Measurements from ENCODE around the gene SCAMP4.

SCAMP4 gene

DNA sequence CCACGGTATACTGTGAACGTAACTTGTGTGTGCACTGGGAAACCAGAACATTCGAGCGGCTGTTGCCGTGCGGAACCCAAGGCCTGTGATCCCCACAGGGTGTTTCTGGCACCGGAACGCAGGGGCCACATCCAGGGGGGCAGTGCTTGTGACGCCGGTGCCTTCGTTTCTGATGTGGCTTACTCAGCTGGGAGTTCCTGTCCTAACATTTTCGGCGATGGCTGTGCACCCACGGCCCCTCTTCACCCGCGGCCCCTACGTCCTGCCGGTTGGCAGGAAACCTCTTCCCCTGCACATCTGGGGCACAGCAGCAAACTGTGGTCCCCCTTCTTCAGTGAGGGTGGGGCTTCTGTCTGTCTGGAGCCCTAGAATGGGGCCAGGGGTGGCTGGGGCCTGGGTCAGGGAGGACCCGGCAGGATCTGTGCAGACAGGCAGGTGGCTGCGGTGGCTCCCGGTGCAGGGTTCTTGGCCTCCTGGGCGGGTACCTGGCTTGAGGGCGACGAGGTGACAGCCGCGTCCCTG is 61.9 kb downstream of the SCAMP4 start:
- H3K9ac ChIP-seq (ENCODE audit: low read length): no peak overlapping the region
- H3K4me1 ChIP-seq (ENCODE audit: insufficient read depth, low read length, severe bottlenecking): no peaks in the 10 kb centered on the region
- no peaks in the 10 kb centered on the region for H3K9me3 ChIP-seq (ENCODE audit: low read length)
- H3K9me2 ChIP-seq (ENCODE audit: low read depth, low read length): no peaks in the 10 kb centered on the region
- no peak overlapping the region for H2AFZ ChIP-seq (ENCODE audit: low read length)
- H4K20me1 ChIP-seq (ENCODE audit: insufficient read depth, low read length): no peaks in the 10 kb centered on the region
- no peaks in the 10 kb centered on the region for H3F3A ChIP-seq (ENCODE audit: insufficient read depth, low read length)
- H3K4me2 ChIP-seq (ENCODE audit: low read length): no peak overlapping the region
- 0 out of 2 replicates have a peak, but pooled peaks cover under 1% of the 10 kb centered on the region for H3K79me2 ChIP-seq (ENCODE audit: insufficient read depth, low read length)
- TF ChIP-seq, protein P1, sequence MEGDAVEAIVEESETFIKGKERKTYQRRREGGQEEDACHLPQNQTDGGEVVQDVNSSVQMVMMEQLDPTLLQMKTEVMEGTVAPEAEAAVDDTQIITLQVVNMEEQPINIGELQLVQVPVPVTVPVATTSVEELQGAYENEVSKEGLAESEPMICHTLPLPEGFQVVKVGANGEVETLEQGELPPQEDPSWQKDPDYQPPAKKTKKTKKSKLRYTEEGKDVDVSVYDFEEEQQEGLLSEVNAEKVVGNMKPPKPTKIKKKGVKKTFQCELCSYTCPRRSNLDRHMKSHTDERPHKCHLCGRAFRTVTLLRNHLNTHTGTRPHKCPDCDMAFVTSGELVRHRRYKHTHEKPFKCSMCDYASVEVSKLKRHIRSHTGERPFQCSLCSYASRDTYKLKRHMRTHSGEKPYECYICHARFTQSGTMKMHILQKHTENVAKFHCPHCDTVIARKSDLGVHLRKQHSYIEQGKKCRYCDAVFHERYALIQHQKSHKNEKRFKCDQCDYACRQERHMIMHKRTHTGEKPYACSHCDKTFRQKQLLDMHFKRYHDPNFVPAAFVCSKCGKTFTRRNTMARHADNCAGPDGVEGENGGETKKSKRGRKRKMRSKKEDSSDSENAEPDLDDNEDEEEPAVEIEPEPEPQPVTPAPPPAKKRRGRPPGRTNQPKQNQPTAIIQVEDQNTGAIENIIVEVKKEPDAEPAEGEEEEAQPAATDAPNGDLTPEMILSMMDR (IDR thresholded peaks at IDR 0.05; ENCODE audit: low read length): no peak
- H3K4me3 ChIP-seq (ENCODE audit: low read depth, low read length, poor library complexity, severe bottlenecking): no peak overlapping the region
- peaks cover 31% of the 10 kb centered on the region for H3K36me3 ChIP-seq (ENCODE audit: insufficient read depth, low read length)
- H3K27ac ChIP-seq (ENCODE audit: low read depth, low read length, poor library complexity, severe bottlenecking): no peak overlapping the region
- H3K27me3 ChIP-seq (ENCODE audit: insufficient read depth, low read length): no peaks in the 10 kb centered on the region

DNA sequence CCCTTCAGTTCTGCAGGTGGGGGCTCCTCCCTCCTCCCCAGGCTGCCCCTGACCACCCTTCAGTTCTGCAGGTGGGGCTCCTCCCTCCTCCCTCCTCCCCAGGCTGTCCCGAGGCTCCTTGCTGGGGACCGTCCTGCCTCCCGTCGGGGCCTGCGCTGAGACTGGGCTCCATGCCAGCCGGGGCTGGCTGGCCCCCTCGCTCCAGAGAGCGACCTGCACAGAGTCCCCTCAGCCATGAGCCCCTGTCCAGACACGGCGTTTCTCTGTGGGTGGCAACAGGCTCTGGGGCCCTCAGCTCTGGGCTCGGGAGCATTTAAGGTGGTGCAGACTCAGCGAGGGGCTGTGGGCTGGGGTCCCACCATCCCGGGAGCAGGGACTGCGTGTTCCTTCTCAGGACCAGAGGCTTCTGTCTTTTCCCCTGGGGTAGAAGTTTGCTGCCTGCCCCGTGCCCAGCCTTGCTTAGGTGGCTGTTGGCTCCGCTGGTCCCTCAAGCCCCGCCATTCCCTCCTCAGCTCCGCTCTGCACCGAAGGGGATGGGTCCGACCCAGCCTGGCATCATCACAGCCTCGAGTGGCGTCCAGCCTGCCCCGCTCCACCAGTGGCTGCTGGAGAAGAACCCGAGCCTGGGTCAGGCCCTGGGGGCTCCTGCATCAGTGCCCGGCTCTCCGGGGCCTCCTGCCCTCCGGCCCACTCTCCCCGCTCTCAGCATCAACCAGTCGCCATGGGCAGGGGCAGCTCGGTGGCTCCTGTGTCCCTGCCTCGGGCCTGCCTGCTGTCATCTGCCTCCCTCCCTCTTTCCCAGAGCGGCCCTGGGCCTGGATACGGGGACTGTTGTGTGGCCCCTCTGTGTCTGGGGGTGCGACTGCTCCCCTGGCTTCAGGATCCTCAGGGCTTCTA is 63.3 kb downstream of the SCAMP4 start:
- H3K4me3 ChIP-seq (ENCODE audit: low read depth, low read length, poor library complexity, severe bottlenecking): no peak overlapping the region

DNA sequence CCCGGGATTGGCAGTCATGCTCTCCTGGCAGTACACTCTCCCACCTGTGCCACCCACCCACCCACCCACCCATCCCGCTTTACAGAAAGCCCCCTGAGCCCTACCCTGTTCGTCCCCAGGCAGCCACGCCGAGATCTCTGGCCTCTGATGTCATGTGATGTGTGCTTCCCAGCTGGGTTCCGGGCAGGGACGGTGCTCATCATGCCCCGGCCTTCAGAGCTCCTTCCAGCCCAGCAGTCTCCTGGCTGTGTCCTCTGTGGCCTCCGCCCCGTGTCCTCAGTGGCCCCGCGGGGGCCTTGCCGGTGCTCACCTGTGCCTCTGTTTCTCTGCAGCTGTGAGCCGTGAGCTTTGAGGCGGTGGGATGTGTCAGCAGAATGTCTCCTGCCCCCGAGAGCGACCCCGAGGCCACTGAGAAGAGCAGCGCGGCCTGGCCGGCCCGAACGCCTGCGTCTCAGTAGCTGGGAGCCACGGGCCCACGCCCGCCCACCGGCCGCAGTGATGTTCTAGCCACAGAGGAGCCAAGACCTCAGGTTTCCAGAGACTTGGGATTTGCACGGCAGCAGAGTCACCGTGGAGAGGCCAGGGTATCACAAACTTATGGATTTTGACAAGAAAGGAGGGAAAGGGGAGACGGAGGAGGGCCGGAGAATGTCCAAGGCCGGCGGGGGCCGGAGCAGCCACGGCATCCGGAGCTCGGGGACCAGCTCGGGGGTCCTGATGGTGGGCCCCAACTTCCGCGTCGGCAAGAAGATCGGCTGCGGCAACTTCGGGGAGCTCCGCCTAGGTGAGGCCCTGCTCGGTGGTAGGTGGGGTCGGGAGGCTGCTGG is 64.2 kb downstream of the SCAMP4 start:
- no peak overlapping the region for H2AFZ ChIP-seq (ENCODE audit: low read length)
- H3K9me2 ChIP-seq (ENCODE audit: low read depth, low read length): no peaks in the 10 kb centered on the region
- 0 out of 2 replicates have a peak, but pooled peaks cover 3% of the 10 kb centered on the region for H3K79me2 ChIP-seq (ENCODE audit: insufficient read depth, low read length)
- peaks cover 23% of the 10 kb centered on the region for H3K36me3 ChIP-seq (ENCODE audit: insufficient read depth, low read length)
- no peaks in the 10 kb centered on the region for H3K4me1 ChIP-seq (ENCODE audit: insufficient read depth, low read length, severe bottlenecking)
- H3K27me3 ChIP-seq (ENCODE audit: insufficient read depth, low read length): no peaks in the 10 kb centered on the region
- no peaks in the 10 kb centered on the region for H4K20me1 ChIP-seq (ENCODE audit: insufficient read depth, low read length)
- no peaks in the 10 kb centered on the region for H3F3A ChIP-seq (ENCODE audit: insufficient read depth, low read length)
- H3K27ac ChIP-seq (ENCODE audit: low read depth, low read length, poor library complexity, severe bottlenecking): no peak overlapping the region
- H3K9me3 ChIP-seq (ENCODE audit: low read length): no peaks in the 10 kb centered on the region
- TF ChIP-seq, protein P1 (IDR thresholded peaks at IDR 0.05; ENCODE audit: low read length): no peak
- no peak overlapping the region for H3K4me3 ChIP-seq (ENCODE audit: low read depth, low read length, poor library complexity, severe bottlenecking)
- H3K9ac ChIP-seq (ENCODE audit: low read length): no peak overlapping the region
- H3K4me2 ChIP-seq (ENCODE audit: low read length): no peak overlapping the region

More for the DNA sequence above, 63.3 kb downstream of the SCAMP4 start:
- Histone ChIP-seq H3K9me3 (ENCODE audit: low read length) (no peaks in the 10 kb centered on the region), H3K4me2 (ENCODE audit: low read length) (no peak overlapping the region), H3K4me1 (ENCODE audit: insufficient read depth, low read length, severe bottlenecking) (no peaks in the 10 kb centered on the region), H3K9me2 (ENCODE audit: low read depth, low read length) (no peaks in the 10 kb centered on the region), H3K79me2 (ENCODE audit: insufficient read depth, low read length) (0 out of 2 replicates have a peak, but pooled peaks cover 3% of the 10 kb centered on the region), H2AFZ (ENCODE audit: low read length) (no peak overlapping the region), H3K9ac (ENCODE audit: low read length) (no peak overlapping the region), H3K27ac (ENCODE audit: low read depth, low read length, poor library complexity, severe bottlenecking) (no peak overlapping the region), H3K36me3 (ENCODE audit: insufficient read depth, low read length) (peaks cover 23% of the 10 kb centered on the region), H4K20me1 (ENCODE audit: insufficient read depth, low read length) (no peaks in the 10 kb centered on the region), H3K27me3 (ENCODE audit: insufficient read depth, low read length) (no peaks in the 10 kb centered on the region), H3F3A (ENCODE audit: insufficient read depth, low read length) (no peaks in the 10 kb centered on the region)
- TF ChIP-seq EZH2 (IDR thresholded peaks at IDR 0.05; ENCODE audit: borderline replicate concordance, low read length): no peak
- TF ChIP-seq, protein P1 (IDR thresholded peaks at IDR 0.05; ENCODE audit: low read length): no peak

All from OCI-LY1 (cell line).